Heart left ventricle (tissue), 13 donors: ENCODE data around the gene SMYD4.

Experiments
- POLR2A ChIP-seq, 2 donors: fragments of 450-650 bp; IDR thresholded peaks; one replicate each; pipeline ENCODE4 v1.6.1; 2017; ENCODE audit warnings: antibody characterized with exemption in 2 of 2, mild to moderate bottlenecking in 2 of 2, moderate library complexity in 2 of 2
- TF ChIP-seq, protein P1 (sequence below), 12 donors: fragments of 200-600 bp; sonication (generic) in 4 of 12; IDR thresholded peaks; one replicate each; pipeline versions ENCODE4 v1.5.0 to v1.8.0; 2018 to 2022; ENCODE audit warnings: antibody characterized with exemption in 12 of 12, mild to moderate bottlenecking in 5 of 12
- donor health status: ischemic (EF 13 %, LVEDD 7.1; RV severe dilation, severe dysfunction).
- donor health status: DM: no; HTN: yes; CAD: no.
- donor health status: DM: no; HTN: no; CAD: no.
- donor health status: ischemic (EF 25% LVEDD 6.9; RV normal size, moderate dysfunction).
- donor health status: ischemic (EF 25% LVEDD 5.7; RV mildly dilated, moderate dysfunction).
- donor health status: ischemic (EF 35%, LVEDD 5.7; RV mildly dilated, moderate dysfunction).
- donor health status: nonischemic (EF 11% LVEDD 7.7; RV severe dilation, severe dysfunction).
- donor health status: DM: yes; HTN: yes; CAD: no.
- donor health status: PGD.
- donor health status: ischemic (EF 29% LVEDD 5.4; RV normal size, mild dysfunction).
- donor health status: nonischemic (EF 23%, LVEDD 6.1; RV moderate dilation, normal function).

GRCh38 chr17:1797323-1797722, 32.4 kb downstream of the SMYD4 start:
- TF ChIP-seq, protein P1, sequence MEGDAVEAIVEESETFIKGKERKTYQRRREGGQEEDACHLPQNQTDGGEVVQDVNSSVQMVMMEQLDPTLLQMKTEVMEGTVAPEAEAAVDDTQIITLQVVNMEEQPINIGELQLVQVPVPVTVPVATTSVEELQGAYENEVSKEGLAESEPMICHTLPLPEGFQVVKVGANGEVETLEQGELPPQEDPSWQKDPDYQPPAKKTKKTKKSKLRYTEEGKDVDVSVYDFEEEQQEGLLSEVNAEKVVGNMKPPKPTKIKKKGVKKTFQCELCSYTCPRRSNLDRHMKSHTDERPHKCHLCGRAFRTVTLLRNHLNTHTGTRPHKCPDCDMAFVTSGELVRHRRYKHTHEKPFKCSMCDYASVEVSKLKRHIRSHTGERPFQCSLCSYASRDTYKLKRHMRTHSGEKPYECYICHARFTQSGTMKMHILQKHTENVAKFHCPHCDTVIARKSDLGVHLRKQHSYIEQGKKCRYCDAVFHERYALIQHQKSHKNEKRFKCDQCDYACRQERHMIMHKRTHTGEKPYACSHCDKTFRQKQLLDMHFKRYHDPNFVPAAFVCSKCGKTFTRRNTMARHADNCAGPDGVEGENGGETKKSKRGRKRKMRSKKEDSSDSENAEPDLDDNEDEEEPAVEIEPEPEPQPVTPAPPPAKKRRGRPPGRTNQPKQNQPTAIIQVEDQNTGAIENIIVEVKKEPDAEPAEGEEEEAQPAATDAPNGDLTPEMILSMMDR (IDR thresholded peaks at IDR 0.05), result no peak
- TF ChIP-seq POLR2A (IDR thresholded peaks at IDR 0.05), result no peak
